Measurements from ENCODE around the gene ASTN2.

DNA sequence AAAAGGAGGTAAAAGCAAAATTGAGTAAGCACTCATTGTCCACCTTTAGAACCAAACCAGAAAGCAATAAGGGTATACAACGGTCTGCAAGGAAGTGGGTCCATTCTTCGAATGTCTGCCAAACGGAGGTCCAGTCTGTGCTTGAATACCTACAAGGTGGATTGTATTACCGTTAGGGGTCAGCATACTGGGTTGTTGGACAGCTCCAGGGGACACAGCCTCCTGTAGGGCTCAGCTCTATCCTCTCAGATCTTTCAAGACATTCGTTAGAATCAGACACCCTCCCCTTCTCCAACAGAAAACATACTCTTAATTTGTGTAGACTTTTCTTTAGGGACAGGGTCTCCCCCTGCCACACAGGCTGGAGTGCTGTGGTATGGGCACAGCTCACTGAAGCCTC is 5.5 kb downstream of the ASTN2 start:
- TF ChIP-seq, protein P1, sequence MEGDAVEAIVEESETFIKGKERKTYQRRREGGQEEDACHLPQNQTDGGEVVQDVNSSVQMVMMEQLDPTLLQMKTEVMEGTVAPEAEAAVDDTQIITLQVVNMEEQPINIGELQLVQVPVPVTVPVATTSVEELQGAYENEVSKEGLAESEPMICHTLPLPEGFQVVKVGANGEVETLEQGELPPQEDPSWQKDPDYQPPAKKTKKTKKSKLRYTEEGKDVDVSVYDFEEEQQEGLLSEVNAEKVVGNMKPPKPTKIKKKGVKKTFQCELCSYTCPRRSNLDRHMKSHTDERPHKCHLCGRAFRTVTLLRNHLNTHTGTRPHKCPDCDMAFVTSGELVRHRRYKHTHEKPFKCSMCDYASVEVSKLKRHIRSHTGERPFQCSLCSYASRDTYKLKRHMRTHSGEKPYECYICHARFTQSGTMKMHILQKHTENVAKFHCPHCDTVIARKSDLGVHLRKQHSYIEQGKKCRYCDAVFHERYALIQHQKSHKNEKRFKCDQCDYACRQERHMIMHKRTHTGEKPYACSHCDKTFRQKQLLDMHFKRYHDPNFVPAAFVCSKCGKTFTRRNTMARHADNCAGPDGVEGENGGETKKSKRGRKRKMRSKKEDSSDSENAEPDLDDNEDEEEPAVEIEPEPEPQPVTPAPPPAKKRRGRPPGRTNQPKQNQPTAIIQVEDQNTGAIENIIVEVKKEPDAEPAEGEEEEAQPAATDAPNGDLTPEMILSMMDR (conservative IDR thresholded peaks at IDR 0.05; ENCODE audit: low read depth in 2 of 2), result peak; percentile 11 to 24; a peak in 3 of 4 replicates
- TF ChIP-seq EZH2 (IDR thresholded peaks at IDR 0.05; ENCODE audit: low read depth, unreplicated experiment) (no peak), POLR2AphosphoS5 (IDR thresholded peaks at IDR 0.05; ENCODE audit: low read depth) (no peak), JUNB (IDR thresholded peaks at IDR 0.05; ENCODE audit: unreplicated experiment) (no peak)
- TF ChIP-seq, protein P2, sequence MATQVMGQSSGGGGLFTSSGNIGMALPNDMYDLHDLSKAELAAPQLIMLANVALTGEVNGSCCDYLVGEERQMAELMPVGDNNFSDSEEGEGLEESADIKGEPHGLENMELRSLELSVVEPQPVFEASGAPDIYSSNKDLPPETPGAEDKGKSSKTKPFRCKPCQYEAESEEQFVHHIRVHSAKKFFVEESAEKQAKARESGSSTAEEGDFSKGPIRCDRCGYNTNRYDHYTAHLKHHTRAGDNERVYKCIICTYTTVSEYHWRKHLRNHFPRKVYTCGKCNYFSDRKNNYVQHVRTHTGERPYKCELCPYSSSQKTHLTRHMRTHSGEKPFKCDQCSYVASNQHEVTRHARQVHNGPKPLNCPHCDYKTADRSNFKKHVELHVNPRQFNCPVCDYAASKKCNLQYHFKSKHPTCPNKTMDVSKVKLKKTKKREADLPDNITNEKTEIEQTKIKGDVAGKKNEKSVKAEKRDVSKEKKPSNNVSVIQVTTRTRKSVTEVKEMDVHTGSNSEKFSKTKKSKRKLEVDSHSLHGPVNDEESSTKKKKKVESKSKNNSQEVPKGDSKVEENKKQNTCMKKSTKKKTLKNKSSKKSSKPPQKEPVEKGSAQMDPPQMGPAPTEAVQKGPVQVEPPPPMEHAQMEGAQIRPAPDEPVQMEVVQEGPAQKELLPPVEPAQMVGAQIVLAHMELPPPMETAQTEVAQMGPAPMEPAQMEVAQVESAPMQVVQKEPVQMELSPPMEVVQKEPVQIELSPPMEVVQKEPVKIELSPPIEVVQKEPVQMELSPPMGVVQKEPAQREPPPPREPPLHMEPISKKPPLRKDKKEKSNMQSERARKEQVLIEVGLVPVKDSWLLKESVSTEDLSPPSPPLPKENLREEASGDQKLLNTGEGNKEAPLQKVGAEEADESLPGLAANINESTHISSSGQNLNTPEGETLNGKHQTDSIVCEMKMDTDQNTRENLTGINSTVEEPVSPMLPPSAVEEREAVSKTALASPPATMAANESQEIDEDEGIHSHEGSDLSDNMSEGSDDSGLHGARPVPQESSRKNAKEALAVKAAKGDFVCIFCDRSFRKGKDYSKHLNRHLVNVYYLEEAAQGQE (IDR thresholded peaks at IDR 0.05; ENCODE audit: unreplicated experiment), result peak; percentile 73

Data from GM23338 (cell line).